Thymus (tissue), 11 donors: ENCODE measurements around the gene AIP. TPM values are rescaled to one million over a fixed set of nuclear protein-coding genes. Genes with fewer than 3 reads are reported as not detected.
A peak's percentile ranks its signal among the peaks of the same experiment; 100 is the strongest.

Experiments
- DNase-seq, 9 donors: peaks; one replicate each; pipeline ENCODE4 v3.0.0-alpha.2; 2013; ENCODE audit warnings: low spot score in 9 of 9, low read depth in 6 of 9, missing footprints in 1 of 9
- H3K27ac ChIP-seq, 2 donors: one replicate each; pipeline ENCODE4 v1.5.1; 2013; ENCODE audit warnings: control low read depth in 1 of 2, low read depth in 1 of 2, low read length in 1 of 2, mild to moderate bottlenecking in 1 of 2, moderate library complexity in 1 of 2
- H3K27me3 ChIP-seq, 2 donors: one replicate each; pipeline ENCODE4 v1.5.1; 2013; ENCODE audit warnings: low read length in 1 of 2; ENCODE audit not compliant: control insufficient read depth in 2 of 2, insufficient read depth in 1 of 2
- H3K36me3 ChIP-seq, 2 donors: one replicate each; pipeline ENCODE4 v1.5.1; 2013; ENCODE audit warnings: low read length in 1 of 2, mild to moderate bottlenecking in 1 of 2, moderate library complexity in 1 of 2; ENCODE audit not compliant: control insufficient read depth in 2 of 2, insufficient read depth in 2 of 2
- H3K4me1 ChIP-seq, 2 donors: one replicate each; pipeline ENCODE4 v1.5.1; 2013; ENCODE audit warnings: low read length in 2 of 2; ENCODE audit not compliant: control insufficient read depth in 2 of 2, insufficient read depth in 2 of 2
- H3K4me3 ChIP-seq, 2 donors: one replicate each; pipeline ENCODE4 v1.5.1; 2013; ENCODE audit warnings: low read length in 2 of 2, control low read depth in 1 of 2, mild to moderate bottlenecking in 1 of 2
- H3K9me3 ChIP-seq, 2 donors: one replicate each; pipeline ENCODE4 v1.5.1; 2013; ENCODE audit warnings: low read length in 1 of 2, mild to moderate bottlenecking in 1 of 2; ENCODE audit not compliant: control insufficient read depth in 2 of 2, insufficient read depth in 1 of 2
- WGBS: extraction: QIAGEN DNeasy Blood & Tissue Kit; methylation state at CpG from one replicate; pipeline ENCODE4 v1.1.7; 2013; 5-methylcytosine and 5-hydroxymethylcytosine counted together
- polyA plus RNA-seq: library from polyadenylated mRNA; stranded (reverse); fragments of 200-250 nt; gene quantifications from one replicate; pipeline ENCODE4 v1.2.3, GENCODE V29; 2013
- total RNA-seq: library from RNA; stranded (reverse); fragments of 120-200 nt; gene quantifications from one replicate; pipeline ENCODE4 v1.2.4, GENCODE V29; 2013
- donor health status: healthy.

AIP gene
- total and polyA plus RNA-seq, 2 donors = 96.4 to 111 TPM

DNA sequence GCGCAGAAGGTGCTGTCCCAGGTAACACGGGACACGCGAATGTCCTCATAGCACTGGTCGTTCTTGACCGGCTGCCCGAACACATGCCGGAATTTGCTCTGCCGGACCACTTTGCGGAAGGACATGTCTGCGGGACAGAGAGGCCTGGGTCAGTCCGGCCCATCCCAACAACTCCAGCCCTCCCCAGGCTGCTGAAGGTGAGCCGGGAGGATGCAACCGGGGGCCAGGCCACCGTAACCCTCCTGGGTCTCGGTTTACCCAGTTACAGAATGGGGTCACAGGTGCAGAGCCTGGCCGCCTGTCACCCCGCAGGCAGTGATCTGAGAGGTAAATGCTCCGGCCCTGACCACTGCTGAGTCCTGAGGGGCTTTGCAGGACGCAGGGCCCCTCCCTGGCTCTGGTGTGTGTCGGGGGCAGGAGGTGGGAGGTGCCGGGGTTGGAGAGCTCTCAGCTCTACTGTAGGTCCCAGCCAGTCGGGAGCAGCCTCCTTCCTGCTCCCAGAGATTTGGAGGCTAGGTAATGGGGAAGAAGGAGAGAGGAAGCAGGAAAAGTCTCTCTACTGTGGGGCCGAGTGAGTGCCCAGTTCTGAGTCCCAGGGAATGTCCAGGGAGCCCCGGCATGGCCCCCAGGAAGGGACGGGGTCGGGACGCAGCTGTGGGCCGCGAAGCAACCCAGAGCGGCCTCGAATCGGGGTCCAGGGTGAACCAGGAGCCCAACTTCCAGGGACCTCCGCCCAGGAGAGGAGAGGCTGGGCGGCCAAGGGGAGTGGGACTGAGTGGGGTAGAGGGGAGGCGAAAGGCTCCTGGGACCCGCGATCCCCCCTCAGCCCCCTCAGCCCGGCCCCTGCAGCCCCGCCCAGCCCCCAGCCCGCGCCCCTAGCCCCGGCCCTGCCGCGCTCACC lies 40.1 kb upstream of the AIP start:
- H3K27ac ChIP-seq = peak overlapping the region; percentile 79 to 94
- peaks cover 0 to 11% of the 10 kb centered on the region in 2 donors for H3K9me3 ChIP-seq
- H3K27me3 ChIP-seq = no peaks in the 10 kb centered on the region
- peaks cover 58 to 76% of the 10 kb centered on the region in 2 donors for H3K4me1 ChIP-seq
- H3K4me3 ChIP-seq = peak overlapping the region; percentile 33 to 52
- H3K36me3 ChIP-seq = peaks cover 8 to 17% of the 10 kb centered on the region in 2 donors
- DNase-seq = peak in 1 of 9 donors; percentile 37
- WGBS = 68% methylated on average over 45 of the region's 45 CpGs

GRCh38 chr11:67445515-67445914 lies 37.3 kb upstream of the AIP start:
- H3K9me3 ChIP-seq = peaks cover 0 to 8% of the 10 kb centered on the region in 2 donors
- DNase-seq = no peak
- no peak overlapping the region for H3K27ac ChIP-seq
- no peak overlapping the region for H3K4me3 ChIP-seq
- peaks cover 36 to 65% of the 10 kb centered on the region in 2 donors for H3K4me1 ChIP-seq
- 88% methylated on average over 5 of the region's 5 CpGs for WGBS
- peaks cover 4 to 8% of the 10 kb centered on the region in 2 donors for H3K36me3 ChIP-seq
- no peaks in the 10 kb centered on the region for H3K27me3 ChIP-seq

DNA sequence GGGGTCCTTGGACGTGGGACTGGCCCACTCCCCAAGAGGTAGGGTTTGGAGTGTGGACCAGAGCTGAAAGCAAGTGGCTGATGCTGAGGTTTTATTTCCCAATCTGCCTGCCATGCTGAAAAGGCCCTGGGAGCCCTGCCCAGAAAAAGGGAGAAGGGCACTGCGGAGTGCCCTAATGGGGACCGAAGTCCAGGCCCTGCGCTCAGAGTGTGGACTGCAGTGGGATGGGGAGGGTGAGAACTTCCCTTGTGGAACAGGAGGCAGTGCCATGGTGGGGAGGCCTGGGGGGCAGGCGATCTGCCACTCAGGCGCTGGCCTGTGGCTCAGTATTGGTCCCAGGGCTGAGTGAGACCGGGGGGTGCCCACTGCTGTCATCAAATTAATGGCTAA lies 34.6 kb upstream of the AIP start:
- H3K4me1 ChIP-seq = peaks cover 20 to 52% of the 10 kb centered on the region in 2 donors
- H3K27ac ChIP-seq = no peak overlapping the region
- DNase-seq = no peak
- 99% methylated on average over 7 of the region's 7 CpGs for WGBS
- peaks cover 0 to 4% of the 10 kb centered on the region in 2 donors for H3K9me3 ChIP-seq
- H3K36me3 ChIP-seq = no peaks in the 10 kb centered on the region
- no peak overlapping the region for H3K4me3 ChIP-seq
- H3K27me3 ChIP-seq = no peaks in the 10 kb centered on the region

GRCh38 chr11:67449116-67449844 lies 33.5 kb upstream of the AIP start:
- 64% methylated on average over 9 of the region's 9 CpGs for WGBS
- Histone ChIP-seq H3K27me3 (no peaks in the 10 kb centered on the region), H3K4me1 (peaks cover 20 to 48% of the 10 kb centered on the region in 2 donors), H3K9me3 (peaks cover 0 to 4% of the 10 kb centered on the region in 2 donors), H3K27ac (peak overlapping the region in 1 of 2 donors; percentile 1), H3K36me3 (no peaks in the 10 kb centered on the region), H3K4me3 (no peak overlapping the region)
- no peak for DNase-seq

GRCh38 chr11:67450796-67451657 lies 31.8 kb upstream of the AIP start:
- no peaks in the 10 kb centered on the region for H3K36me3 ChIP-seq
- no peaks in the 10 kb centered on the region for H3K27me3 ChIP-seq
- H3K4me3 ChIP-seq = no peak overlapping the region
- H3K9me3 ChIP-seq = peaks cover 0 to 4% of the 10 kb centered on the region in 2 donors
- 88% methylated on average over 25 of the region's 25 CpGs for WGBS
- no peak for DNase-seq
- peaks cover 2 to 30% of the 10 kb centered on the region in 2 donors for H3K4me1 ChIP-seq
- H3K27ac ChIP-seq = no peak overlapping the region

GRCh38 chr11:67451658-67451976 lies 31.2 kb upstream of the AIP start:
- no peaks in the 10 kb centered on the region for H3K36me3 ChIP-seq
- H3K4me3 ChIP-seq = no peak overlapping the region
- H3K27me3 ChIP-seq = no peaks in the 10 kb centered on the region
- DNase-seq = no peak
- no peak overlapping the region for H3K27ac ChIP-seq
- H3K4me1 ChIP-seq = peaks cover 0 to 27% of the 10 kb centered on the region in 2 donors
- peaks cover 0 to 4% of the 10 kb centered on the region in 2 donors for H3K9me3 ChIP-seq
- 97% methylated on average over 14 of the region's 14 CpGs for WGBS

- H3K9me3 ChIP-seq = peaks cover 0 to 4% of the 10 kb centered on the region in 2 donors
- no peak within 1 kb of the TSS for H3K27ac ChIP-seq
- no peaks in the 10 kb centered on the region for H3K27me3 ChIP-seq
- WGBS = 96% methylated on average over 33 of the region's 33 CpGs
- H3K4me1 ChIP-seq = peaks cover 0 to 27% of the 10 kb centered on the region in 2 donors
- H3K4me3 ChIP-seq = no peak within 1 kb of the TSS
- no peak for DNase-seq
- no peaks in the 10 kb centered on the region for H3K36me3 ChIP-seq
Measured at GRCh38 chr11:67452141-67452952, 30.5 kb upstream of the AIP start, which contains the start of gene GPR152. Gene GPR152 (minus strand): TSS chr11:67452729. CDS start chr11:67452724, 5 bp downstream.
